ENCODE measurements around the gene PPP2R2C.

DNA sequence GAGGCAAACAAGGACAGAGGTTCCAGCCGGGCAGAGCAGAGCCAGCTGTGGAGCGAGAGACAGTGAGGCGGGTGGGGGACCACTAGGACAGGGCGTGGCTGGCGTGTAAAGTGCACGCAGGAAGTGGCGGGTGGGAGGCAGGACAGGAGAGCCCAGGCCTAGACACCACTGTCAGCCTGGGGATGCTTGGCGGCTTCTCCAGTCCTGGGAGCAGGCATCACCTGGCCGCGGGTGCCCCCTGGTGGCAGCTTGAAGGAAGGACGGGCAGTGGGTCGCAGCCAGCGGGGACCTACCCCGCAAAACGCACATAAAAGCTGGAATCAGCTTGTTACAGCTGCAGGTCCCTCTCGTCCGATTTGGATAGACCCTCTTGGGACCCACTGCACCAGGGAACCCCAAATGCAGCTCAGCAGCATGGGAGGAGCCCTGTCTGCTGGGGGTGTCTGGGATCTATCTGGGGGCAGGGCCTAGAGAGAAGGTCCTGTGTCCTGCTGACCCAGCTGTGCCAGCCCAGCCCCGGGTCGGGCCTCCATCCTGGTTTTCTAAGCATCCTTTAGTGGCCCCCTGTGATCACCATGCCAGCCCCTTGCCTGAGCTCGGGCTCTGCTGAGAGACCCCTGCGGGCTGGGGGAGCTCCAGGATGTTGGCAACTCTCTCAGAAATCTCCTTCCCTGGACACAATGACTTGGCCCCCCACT is 145.0 kb downstream of the PPP2R2C start:
- TF ChIP-seq POLR2A (IDR thresholded peaks at IDR 0.05; ENCODE audit: borderline replicate concordance, extremely low read depth, insufficient read depth, insufficient read length), result no peak
- no peak for TF ChIP-seq EZH2 (IDR thresholded peaks at IDR 0.05)
- TF ChIP-seq, protein P1, sequence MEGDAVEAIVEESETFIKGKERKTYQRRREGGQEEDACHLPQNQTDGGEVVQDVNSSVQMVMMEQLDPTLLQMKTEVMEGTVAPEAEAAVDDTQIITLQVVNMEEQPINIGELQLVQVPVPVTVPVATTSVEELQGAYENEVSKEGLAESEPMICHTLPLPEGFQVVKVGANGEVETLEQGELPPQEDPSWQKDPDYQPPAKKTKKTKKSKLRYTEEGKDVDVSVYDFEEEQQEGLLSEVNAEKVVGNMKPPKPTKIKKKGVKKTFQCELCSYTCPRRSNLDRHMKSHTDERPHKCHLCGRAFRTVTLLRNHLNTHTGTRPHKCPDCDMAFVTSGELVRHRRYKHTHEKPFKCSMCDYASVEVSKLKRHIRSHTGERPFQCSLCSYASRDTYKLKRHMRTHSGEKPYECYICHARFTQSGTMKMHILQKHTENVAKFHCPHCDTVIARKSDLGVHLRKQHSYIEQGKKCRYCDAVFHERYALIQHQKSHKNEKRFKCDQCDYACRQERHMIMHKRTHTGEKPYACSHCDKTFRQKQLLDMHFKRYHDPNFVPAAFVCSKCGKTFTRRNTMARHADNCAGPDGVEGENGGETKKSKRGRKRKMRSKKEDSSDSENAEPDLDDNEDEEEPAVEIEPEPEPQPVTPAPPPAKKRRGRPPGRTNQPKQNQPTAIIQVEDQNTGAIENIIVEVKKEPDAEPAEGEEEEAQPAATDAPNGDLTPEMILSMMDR (IDR thresholded peaks at IDR 0.05 in 2 of 3, conservative IDR thresholded peaks at IDR 0.05 in 1 of 3; ENCODE audit: borderline replicate concordance in 1 of 3, insufficient read depth in 1 of 3, low read depth in 2 of 3, low read length in 2 of 3), result peak; percentile 87 to 90 (median 87)
- no peak for TF ChIP-seq CEBPB (IDR thresholded peaks at IDR 0.05; ENCODE audit: low read depth)
- peak; percentile 96 for TF ChIP-seq RAD21 (IDR thresholded peaks at IDR 0.05; ENCODE audit: low read depth)
- TF ChIP-seq ELF1 (IDR thresholded peaks at IDR 0.05; ENCODE audit: borderline replicate concordance, low read depth), result no peak
- TF ChIP-seq, protein P2, sequence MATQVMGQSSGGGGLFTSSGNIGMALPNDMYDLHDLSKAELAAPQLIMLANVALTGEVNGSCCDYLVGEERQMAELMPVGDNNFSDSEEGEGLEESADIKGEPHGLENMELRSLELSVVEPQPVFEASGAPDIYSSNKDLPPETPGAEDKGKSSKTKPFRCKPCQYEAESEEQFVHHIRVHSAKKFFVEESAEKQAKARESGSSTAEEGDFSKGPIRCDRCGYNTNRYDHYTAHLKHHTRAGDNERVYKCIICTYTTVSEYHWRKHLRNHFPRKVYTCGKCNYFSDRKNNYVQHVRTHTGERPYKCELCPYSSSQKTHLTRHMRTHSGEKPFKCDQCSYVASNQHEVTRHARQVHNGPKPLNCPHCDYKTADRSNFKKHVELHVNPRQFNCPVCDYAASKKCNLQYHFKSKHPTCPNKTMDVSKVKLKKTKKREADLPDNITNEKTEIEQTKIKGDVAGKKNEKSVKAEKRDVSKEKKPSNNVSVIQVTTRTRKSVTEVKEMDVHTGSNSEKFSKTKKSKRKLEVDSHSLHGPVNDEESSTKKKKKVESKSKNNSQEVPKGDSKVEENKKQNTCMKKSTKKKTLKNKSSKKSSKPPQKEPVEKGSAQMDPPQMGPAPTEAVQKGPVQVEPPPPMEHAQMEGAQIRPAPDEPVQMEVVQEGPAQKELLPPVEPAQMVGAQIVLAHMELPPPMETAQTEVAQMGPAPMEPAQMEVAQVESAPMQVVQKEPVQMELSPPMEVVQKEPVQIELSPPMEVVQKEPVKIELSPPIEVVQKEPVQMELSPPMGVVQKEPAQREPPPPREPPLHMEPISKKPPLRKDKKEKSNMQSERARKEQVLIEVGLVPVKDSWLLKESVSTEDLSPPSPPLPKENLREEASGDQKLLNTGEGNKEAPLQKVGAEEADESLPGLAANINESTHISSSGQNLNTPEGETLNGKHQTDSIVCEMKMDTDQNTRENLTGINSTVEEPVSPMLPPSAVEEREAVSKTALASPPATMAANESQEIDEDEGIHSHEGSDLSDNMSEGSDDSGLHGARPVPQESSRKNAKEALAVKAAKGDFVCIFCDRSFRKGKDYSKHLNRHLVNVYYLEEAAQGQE (IDR thresholded peaks at IDR 0.05; ENCODE audit: low read depth), result no peak
- no peak for TF ChIP-seq EGR1 (IDR thresholded peaks at IDR 0.05; ENCODE audit: low read depth)
- no peak for TF ChIP-seq SP1 (IDR thresholded peaks at IDR 0.05; ENCODE audit: low read depth)
- peak; percentile 51 for TF ChIP-seq YY1 (IDR thresholded peaks at IDR 0.05; ENCODE audit: extremely low read depth, insufficient replicate concordance, low read depth, low read length)
- TF ChIP-seq POLR2AphosphoS5 (IDR thresholded peaks at IDR 0.05; ENCODE audit: low read depth, low read length), result no peak

Data from HCT116 (cell line).